ENCODE measurements around the gene SLC29A1.

The SLC29A1 gene

GRCh38 chr6:44232676-44233566, 9.5 kb downstream of the SLC29A1 start:
- TF ChIP-seq, protein P1, sequence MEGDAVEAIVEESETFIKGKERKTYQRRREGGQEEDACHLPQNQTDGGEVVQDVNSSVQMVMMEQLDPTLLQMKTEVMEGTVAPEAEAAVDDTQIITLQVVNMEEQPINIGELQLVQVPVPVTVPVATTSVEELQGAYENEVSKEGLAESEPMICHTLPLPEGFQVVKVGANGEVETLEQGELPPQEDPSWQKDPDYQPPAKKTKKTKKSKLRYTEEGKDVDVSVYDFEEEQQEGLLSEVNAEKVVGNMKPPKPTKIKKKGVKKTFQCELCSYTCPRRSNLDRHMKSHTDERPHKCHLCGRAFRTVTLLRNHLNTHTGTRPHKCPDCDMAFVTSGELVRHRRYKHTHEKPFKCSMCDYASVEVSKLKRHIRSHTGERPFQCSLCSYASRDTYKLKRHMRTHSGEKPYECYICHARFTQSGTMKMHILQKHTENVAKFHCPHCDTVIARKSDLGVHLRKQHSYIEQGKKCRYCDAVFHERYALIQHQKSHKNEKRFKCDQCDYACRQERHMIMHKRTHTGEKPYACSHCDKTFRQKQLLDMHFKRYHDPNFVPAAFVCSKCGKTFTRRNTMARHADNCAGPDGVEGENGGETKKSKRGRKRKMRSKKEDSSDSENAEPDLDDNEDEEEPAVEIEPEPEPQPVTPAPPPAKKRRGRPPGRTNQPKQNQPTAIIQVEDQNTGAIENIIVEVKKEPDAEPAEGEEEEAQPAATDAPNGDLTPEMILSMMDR (IDR thresholded peaks at IDR 0.05; ENCODE audit: insufficient read depth, low read length, missing control alignments): no peak
- H3K4me3 ChIP-seq (ENCODE audit: low read depth, low read length): no peak overlapping the region
- ChIA-PET POLR2A (interaction anchor here (4.9 kb wide), 1 partner anchor 14 kb away, joined by 74 read pairs; the partner anchor contains the start of gene HSP90AB1), CTCF (interaction anchor here (1.4 to 6.6 kb wide), 7 partner anchors 8 to 136 kb away, joined by 3 to 175 read pairs (median 31); partner anchors contain the start of genes HSP90AB1 and SLC29A1)
- no peak for DNase-seq (ENCODE audit: low read depth, low spot score)

DNA sequence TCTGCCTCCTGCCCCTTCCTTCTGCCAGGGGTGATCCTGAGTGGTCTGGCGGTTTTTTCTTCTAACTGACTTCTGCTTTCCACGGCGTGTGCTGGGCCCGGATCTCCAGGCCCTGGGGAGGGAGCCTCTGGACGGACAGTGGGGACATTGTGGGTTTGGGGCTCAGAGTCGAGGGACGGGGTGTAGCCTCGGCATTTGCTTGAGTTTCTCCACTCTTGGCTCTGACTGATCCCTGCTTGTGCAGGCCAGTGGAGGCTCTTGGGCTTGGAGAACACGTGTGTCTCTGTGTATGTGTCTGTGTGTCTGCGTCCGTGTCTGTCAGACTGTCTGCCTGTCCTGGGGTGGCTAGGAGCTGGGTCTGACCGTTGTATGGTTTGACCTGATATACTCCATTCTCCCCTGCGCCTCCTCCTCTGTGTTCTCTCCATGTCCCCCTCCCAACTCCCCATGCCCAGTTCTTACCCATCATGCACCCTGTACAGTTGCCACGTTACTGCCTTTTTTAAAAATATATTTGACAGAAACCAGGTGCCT, 10.2 kb downstream of the SLC29A1 start:
- DNase-seq (ENCODE audit: low read depth, low spot score): no peak
- no peak overlapping the region for H3K4me3 ChIP-seq (ENCODE audit: low read depth, low read length)
- ChIA-PET POLR2A (interaction anchor here (4.9 kb wide), 1 partner anchor 13 kb away, joined by 74 read pairs; the partner anchor contains the start of gene HSP90AB1), CTCF (interaction anchor here (0.6 to 6.6 kb wide), 29 partner anchors 9 to 149 kb away, joined by 3 to 175 read pairs (median 5); partner anchors contain the start of genes AARS2, HSP90AB1 and SLC29A1)
- TF ChIP-seq, protein P1 (IDR thresholded peaks at IDR 0.05; ENCODE audit: insufficient read depth, low read length, missing control alignments): no peak

GRCh38 chr6:44234101-44235025, 11.0 kb downstream of the SLC29A1 start:
- ChIA-PET CTCF (interaction anchor here (0.6 to 6.6 kb wide), 46 partner anchors 10 to 150 kb away, joined by 3 to 175 read pairs (median 5); partner anchors contain the start of genes AARS2, HSP90AB1, MYMX and SLC29A1), POLR2A (interaction anchor here (0.5 to 4.9 kb wide), 4 partner anchors 10 to 13 kb away, joined by 3 to 74 read pairs (median 4); partner anchors contain the start of gene HSP90AB1)
- no peak overlapping the region for H3K4me3 ChIP-seq (ENCODE audit: low read depth, low read length)
- TF ChIP-seq, protein P1 (IDR thresholded peaks at IDR 0.05; ENCODE audit: insufficient read depth, low read length, missing control alignments): peak; percentile 80
- no peak for DNase-seq (ENCODE audit: low read depth, low spot score)

DNA sequence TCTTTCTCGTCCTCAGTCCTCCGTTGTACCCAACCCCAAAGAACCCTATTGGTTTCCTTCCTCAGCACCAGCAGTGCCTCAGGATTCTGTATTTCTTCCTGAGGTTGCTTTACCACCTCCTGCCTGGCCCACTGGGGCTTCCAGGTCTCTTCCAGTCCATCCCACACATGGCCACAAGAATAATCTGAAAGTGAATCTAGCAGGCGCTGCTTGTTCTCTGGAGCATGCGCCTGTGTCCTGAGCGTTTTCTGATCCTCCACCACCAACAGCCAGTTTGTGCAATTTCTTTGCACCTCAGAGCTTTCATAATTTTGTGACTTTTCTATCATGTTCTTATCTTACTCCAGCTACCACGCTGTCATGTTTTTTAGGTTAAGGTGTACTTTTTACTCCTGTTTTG, 11.9 kb downstream of the SLC29A1 start:
- ChIA-PET CTCF (interaction anchor here (0.9 to 6.6 kb wide), 40 partner anchors 10 to 151 kb away, joined by 3 to 175 read pairs (median 6); partner anchors contain the start of genes AARS2, HSP90AB1, MYMX and SLC29A1), POLR2A (interaction anchor here (1.0 to 4.9 kb wide), 3 partner anchors 11 to 14 kb away, joined by 3 to 74 read pairs (median 6); partner anchors contain the start of gene HSP90AB1)
- DNase-seq (ENCODE audit: low read depth, low spot score): no peak
- H3K4me3 ChIP-seq (ENCODE audit: low read depth, low read length): no peak overlapping the region
- TF ChIP-seq, protein P1 (IDR thresholded peaks at IDR 0.05; ENCODE audit: insufficient read depth, low read length, missing control alignments): no peak

DNA sequence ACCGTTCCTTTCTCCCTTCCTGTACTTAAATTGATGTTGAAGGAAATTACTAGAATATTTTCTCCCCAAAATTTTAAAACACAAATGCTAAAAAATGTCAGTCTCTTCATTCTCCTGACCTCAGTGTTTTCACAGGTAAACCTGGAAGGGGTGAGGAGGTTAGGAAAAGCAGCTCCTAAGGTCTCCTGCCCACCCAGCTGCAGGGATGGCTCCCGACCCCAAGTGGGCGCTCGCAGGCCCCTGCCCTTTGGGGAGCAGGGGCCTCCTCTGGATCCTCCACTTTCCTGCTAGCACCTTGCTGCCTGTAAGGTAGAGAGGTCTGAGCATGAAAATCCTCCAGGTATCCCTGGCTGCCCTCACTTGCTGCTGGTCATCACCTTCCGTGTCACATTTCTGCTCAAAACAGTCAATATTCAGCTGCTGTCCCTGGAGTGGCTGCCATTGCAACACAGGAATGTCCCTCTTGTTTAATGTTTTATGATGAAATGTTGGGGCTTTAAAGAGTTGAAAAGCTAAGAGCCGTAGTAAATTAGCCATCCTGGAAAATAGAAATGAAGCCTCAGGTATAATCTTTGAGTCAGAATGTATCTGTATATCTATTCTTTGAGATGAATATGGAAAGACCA, 12.6 kb downstream of the SLC29A1 start:
- no peak overlapping the region for H3K4me3 ChIP-seq (ENCODE audit: low read depth, low read length)
- TF ChIP-seq, protein P1 (IDR thresholded peaks at IDR 0.05; ENCODE audit: insufficient read depth, low read length, missing control alignments): no peak
- ChIA-PET CTCF (interaction anchor here (0.6 to 6.6 kb wide), 19 partner anchors 10 to 139 kb away, joined by 3 to 175 read pairs (median 6); partner anchors contain the start of genes AARS2, HSP90AB1, SLC29A1 and SLC35B2), POLR2A (interaction anchor here (0.7 to 4.9 kb wide), 2 partner anchors 11 to 19 kb away, joined by 3 to 74 read pairs; partner anchors contain the start of gene HSP90AB1)
- DNase-seq (ENCODE audit: low read depth, low spot score): no peak
